ENCODE results near the gene BRME1. TPM values are rescaled to one million over a fixed set of nuclear protein-coding genes. Genes with fewer than 3 reads are reported as not detected.

Gene BRME1
- total and polyA plus RNA-seq, 2 of the 13 experiments (the other 11 are each of a cell fraction or from before 2014, with no cell fraction given) = 0.74 to 1.5 TPM

GRCh38 chr19:13842291-13843103 lies 63.4 kb downstream of the BRME1 start:
- H2AFZ ChIP-seq (ENCODE audit: low read length) = no peak overlapping the region
- intact Hi-C loops (cut with micrococcal nuclease; ENCODE audit: unreplicated experiment) = no loop called here
- CTCF ChIA-PET (ENCODE audit: low intra/inter-chr PET ratio, low total read pairs) = no interaction called here
- TF ChIP-seq ZNF292 (CRISPR knock-in tag; IDR thresholded peaks at IDR 0.05; ENCODE audit: borderline replicate concordance, low read depth) (no peak), SP1 (IDR thresholded peaks at IDR 0.05) (no peak), SP1 (CRISPR knock-in tag; IDR thresholded peaks at IDR 0.05) (0 out of 2 replicates have a peak, but pooled peaks have one; percentile 19), ZBTB49 (CRISPR knock-in tag; IDR thresholded peaks at IDR 0.05; ENCODE audit: borderline replicate concordance) (no peak), U2AF1 (optimal IDR thresholded peaks at IDR 0.05; ENCODE audit: low read depth, low read length) (no peak), KIAA2018 (CRISPR knock-in tag; IDR thresholded peaks at IDR 0.05; ENCODE audit: borderline replicate concordance) (no peak), AGO2 (optimal IDR thresholded peaks at IDR 0.05; ENCODE audit: low read depth, low read length) (peak; percentile 67), RAD21 (CRISPR knock-in tag; IDR thresholded peaks at IDR 0.05) (0 out of 2 replicates have a peak, but pooled peaks have one; percentile 50), YY1 (IDR thresholded peaks at IDR 0.05; ENCODE audit: insufficient read depth, insufficient replicate concordance, low read depth, low read length) (peak; percentile 51), ZNF234 (CRISPR knock-in tag; conservative IDR thresholded peaks at IDR 0.05) (peak; percentile 47; the same call in 1 of the 2 replicates), SP2 (CRISPR knock-in tag; IDR thresholded peaks at IDR 0.05) (no peak), SSRP1 (CRISPR knock-in tag; IDR thresholded peaks at IDR 0.05) (no peak)

More at GRCh38 chr19:13842291-13843103, 63.4 kb downstream of the BRME1 start:
- FAIRE-seq (no peak), ATAC-seq (peak; percentile 5), DNase-seq (ENCODE audit: low spot score) (no peak)
- 3% methylated on average over 12 of the region's 95 CpGs for WGBS (ENCODE audit: low lambda C conversion rate)
- Histone ChIP-seq H3K9me3 (ENCODE audit: low read length) (no peaks in the 10 kb centered on the region), H3K27ac (ENCODE audit: extremely low read length, insufficient read depth, low read length) (peak overlapping the region; percentile 71), H3K36me3 (replicated peaks in 1 of 2; ENCODE audit: control insufficient read depth in 1 of 2, insufficient read depth in 2 of 2, low read length in 2 of 2) (no peaks in the 10 kb centered on the region), H3K4me3 (replicated peaks in 1 of 3; ENCODE audit: insufficient read depth in 1 of 3, low read depth in 2 of 3, low read length in 3 of 3) (peak overlapping the region; percentile 63 to 90 (median 85)), H3K4me2 (ENCODE audit: low read depth, low read length) (peak overlapping the region; percentile 92), H3K27me3 (ENCODE audit: control insufficient read depth in 1 of 2, insufficient read depth in 2 of 2, low read length in 2 of 2) (no peaks in the 10 kb centered on the region), H3K79me2 (ENCODE audit: insufficient read depth, low read length) (peaks cover 24% of the 10 kb centered on the region), H4K20me1 (ENCODE audit: insufficient read depth, low read length) (no peaks in the 10 kb centered on the region), H3K4me1 (ENCODE audit: insufficient read depth, low read length) (peaks cover 77% of the 10 kb centered on the region), H3K9ac (ENCODE audit: insufficient read depth, low read depth, low read length) (peak overlapping the region; percentile 96)
- POLR2A ChIA-PET = no interaction called here
- in situ Hi-C loops (cut with HindIII; ENCODE audit: extremely low pct_ligation_motif_present, low pct_unique_long_range_greater_than_20kb) = no loop called here
- no TSS peak for BruUV-seq (replicated peaks)
